GM12878 (cell line): ENCODE results near the gene ZNF385D. TPM values are rescaled to one million over a fixed set of nuclear protein-coding genes. Genes with fewer than 3 reads are reported as not detected.

Experiments
- ATAC-seq: fragments of 200-7000 bp; cut with Tn5 transposase; 3 replicates; pipeline ENCODE4 v1.9.1; 2020; ENCODE audit warnings: mild to moderate bottlenecking, moderate library complexity
- BruUV-seq: library from RNA; stranded (reverse); fragments of 400-500 nt; replicated peaks from 2 replicates; lab custom pipeline; 2021; lab: Mats Ljungman, UMichigan
- CTCF ChIA-PET: fragments of 300-600 bp; sonication (Branson Sonifier 250); formaldehyde crosslinking; extraction: SDS; loops from one replicate; lab custom pipeline; 2021; ENCODE audit warnings: inconsistent platforms; lab: Yijun Ruan, JAX
- POLR2A ChIA-PET: fragments of 350-600 bp; formaldehyde crosslinking; extraction: SDS; loops from one replicate; lab custom pipeline; 2021; ENCODE audit warnings: inconsistent platforms; lab: Charles Lee
- RAD21 ChIA-PET: fragments of 300-600 bp; sonication (Branson Sonifier 250); formaldehyde crosslinking; loops from one replicate; lab custom pipeline; 2023; ENCODE audit warnings: antibody characterized with exemption; ENCODE audit not compliant: unreplicated experiment; lab: Charles Lee
- SMC1A ChIA-PET: fragments of 300-600 bp; sonication (Branson Sonifier 250); formaldehyde crosslinking; loops from one replicate; lab custom pipeline; 2023; ENCODE audit not compliant: unreplicated experiment, uncharacterized antibody; lab: Charles Lee
- DNase-seq: peaks from one replicate; pipeline ENCODE4 v3.0.0-alpha.2; 2011; ENCODE audit warnings: low read depth, low spot score
- FAIRE-seq: peaks from 3 replicates; lab custom pipeline; 2011; peaks lifted over from hg19 to GRCh38; lab: Jason Lieb, UNC
- H2AFZ ChIP-seq: 2 replicates; pipeline ENCODE4 v1.6.0; 2011; ENCODE audit warnings: low read depth, low read length, control low read depth; ENCODE audit not compliant: control insufficient read depth
- H3K27ac ChIP-seq: 2 replicates; pipeline ENCODE4 v1.5.1; 2011; ENCODE audit warnings: control low read depth; ENCODE audit not compliant: control insufficient read depth, insufficient read depth
- H3K27me3 ChIP-seq, 2 experiments: replicated peaks in 1 of 2; 2 replicates each; pipeline versions ENCODE4 v1.6.0 to v1.6.1; 2011; ENCODE audit warnings: low read length in 1 of 2; ENCODE audit not compliant: control insufficient read depth in 2 of 2, insufficient read depth in 2 of 2
- H3K36me3 ChIP-seq, 2 experiments: 2 replicates each; pipeline ENCODE4 v1.5.1; 2011; ENCODE audit warnings: low read length in 1 of 2; ENCODE audit not compliant: control insufficient read depth in 2 of 2, insufficient read depth in 2 of 2
- H3K4me1 ChIP-seq: 2 replicates; pipeline ENCODE4 v1.6.1; 2011; ENCODE audit warnings: mild to moderate bottlenecking, low read length, moderate library complexity, mixed read lengths; ENCODE audit not compliant: control insufficient read depth, insufficient read depth
- H3K4me2 ChIP-seq: 2 replicates; pipeline ENCODE4 v1.6.0; 2011; ENCODE audit warnings: control low read depth; ENCODE audit not compliant: control insufficient read depth, insufficient read depth
- H3K4me3 ChIP-seq: fragments of 200-600 bp; sonication (generic); 2 replicates; pipeline ENCODE4 v1.5.1; 2016
- H3K79me2 ChIP-seq: 2 replicates; pipeline ENCODE4 v1.6.0; 2011; ENCODE audit warnings: low read length; ENCODE audit not compliant: control insufficient read depth, insufficient read depth
- H3K9ac ChIP-seq: 2 replicates; pipeline ENCODE4 v1.8.0; 2011; ENCODE audit warnings: low read length, control low read depth, mixed read lengths; ENCODE audit not compliant: control insufficient read depth, insufficient read depth
- H3K9me3 ChIP-seq: replicated peaks from 3 replicates; pipeline ENCODE4 v1.5.1; 2011; ENCODE audit warnings: mild to moderate bottlenecking, low read length; ENCODE audit not compliant: control insufficient read depth, insufficient read depth
- H4K20me1 ChIP-seq: 2 replicates; pipeline ENCODE4 v1.6.0; 2011; ENCODE audit not compliant: control insufficient read depth, insufficient read depth
- CBX5 ChIP-seq: sonication (generic); IDR thresholded peaks from 2 replicates; pipeline ENCODE4 v1.6.1; 2016; ENCODE audit warnings: low read depth, moderate library complexity, mild to moderate bottlenecking, inconsistent platforms
- CHD2 ChIP-seq: IDR thresholded peaks from 2 replicates; pipeline ENCODE4 v1.6.1; 2011; ENCODE audit warnings: low read depth, low read length, improper control_type of control experiment, borderline replicate concordance
- EP300 ChIP-seq, 2 experiments: fragments of 150-350 bp in 1 of 2; IDR thresholded peaks; 2 replicates each; pipeline ENCODE4 v1.6.1; 2011 to 2012; ENCODE audit warnings: low read depth in 2 of 2, low read length in 2 of 2, borderline replicate concordance in 1 of 2, improper control_type of control experiment in 1 of 2, inconsistent platforms in 1 of 2; ENCODE audit not compliant: control insufficient read depth in 1 of 2
- ESRRA ChIP-seq: IDR thresholded peaks from 2 replicates; pipeline ENCODE4 v1.6.1; 2012; ENCODE audit warnings: mild to moderate bottlenecking, low read length, improper control_type of control experiment
- GABPA ChIP-seq: IDR thresholded peaks from 2 replicates; pipeline ENCODE4 v1.6.1; 2014; ENCODE audit warnings: antibody characterized with exemption, low read depth, mild to moderate bottlenecking, inconsistent platforms
- MXI1 ChIP-seq: fragments of 150-350 bp; IDR thresholded peaks from 2 replicates; pipeline ENCODE4 v1.6.1; 2011; ENCODE audit warnings: low read depth, mild to moderate bottlenecking, inconsistent platforms, low read length, improper control_type of control experiment
- NFYA ChIP-seq: IDR thresholded peaks from 2 replicates; pipeline ENCODE4 v1.6.1; 2011; ENCODE audit warnings: low read depth, mild to moderate bottlenecking, low read length, improper control_type of control experiment, borderline replicate concordance
- NR2C2 ChIP-seq: IDR thresholded peaks from 2 replicates; pipeline ENCODE4 v1.6.1; 2011; ENCODE audit warnings: borderline replicate concordance, low read depth; ENCODE audit not compliant: control insufficient read depth, insufficient read length
- RFX5 ChIP-seq: IDR thresholded peaks from 2 replicates; pipeline ENCODE4 v1.6.1; 2011; ENCODE audit warnings: low read depth, low read length, improper control_type of control experiment
- SP1 ChIP-seq: IDR thresholded peaks from one replicate; pipeline ENCODE4 v1.6.1; 2011; ENCODE audit warnings: low read depth, low read length
- SREBF2 ChIP-seq: IDR thresholded peaks from 2 replicates; pipeline ENCODE4 v1.6.1; 2012; ENCODE audit warnings: mild to moderate bottlenecking, low read length
- TAF1 ChIP-seq: IDR thresholded peaks from 2 replicates; pipeline ENCODE4 v1.6.1; 2011; ENCODE audit warnings: mild to moderate bottlenecking, low read depth, low read length, borderline replicate concordance
- TCF12 ChIP-seq: IDR thresholded peaks from 2 replicates; pipeline ENCODE4 v1.6.1; 2011; ENCODE audit warnings: low read depth, mild to moderate bottlenecking, low read length
- TCF7 ChIP-seq: IDR thresholded peaks from 2 replicates; pipeline ENCODE4 v1.6.1; 2014; ENCODE audit warnings: antibody characterized with exemption, borderline replicate concordance
- YY1 ChIP-seq: IDR thresholded peaks from 2 replicates; pipeline ENCODE4 v1.6.1; 2011; ENCODE audit warnings: low read depth, mild to moderate bottlenecking, low read length
- ZNF207 ChIP-seq: fragments of 450-650 bp; IDR thresholded peaks from 2 replicates; pipeline ENCODE4 v1.6.1; 2014; ENCODE audit warnings: antibody characterized with exemption, mild to moderate bottlenecking, borderline replicate concordance
- ZNF24 ChIP-seq: fragments of 450-650 bp; IDR thresholded peaks from 2 replicates; pipeline ENCODE4 v1.6.1; 2017; ENCODE audit warnings: antibody characterized with exemption, mild to moderate bottlenecking
- ZSCAN29 ChIP-seq: fragments of 450-650 bp; IDR thresholded peaks from 2 replicates; pipeline ENCODE4 v1.6.1; 2017; ENCODE audit warnings: mild to moderate bottlenecking, moderate library complexity
- WGBS: methylation state at CpG from one replicate; pipeline ENCODE4 v1.1.6; 2016; ENCODE audit warnings: low lambda C conversion rate; ENCODE audit not compliant: insufficient replicate concordance, insufficient coverage; ENCODE audit errors: missing lambda C conversion rate; 5-methylcytosine and 5-hydroxymethylcytosine counted together
- in situ Hi-C: fragments of 300-500 bp; cut with MboI; formaldehyde crosslinking; loops from 9 replicates; pipeline ENCODE4 v1.14.3; 2018; ENCODE audit warnings: mixed read lengths
- intact Hi-C: fragments of 100-400 bp; cut with micrococcal nuclease; formaldehyde crosslinking; loops from one replicate; pipeline ENCODE4 v1.14.2; 2022; ENCODE audit not compliant: unreplicated experiment
- polyA plus RNA-seq, 11 experiments: library from polyadenylated mRNA; depleted of rRNA in 4 of 11; unstranded in 6 of 11; stranded (reverse) in 5 of 11; fragments of >200 nt; fragmentation: Nextera tagmentation in 4 of 11; fragmentation: Illumina TruSeq in 1 of 11; extraction: Ambion mirVana in 4 of 11; extraction: Trizol in 1 of 11; gene quantifications; 1 replicate in 1 of 11; 2 replicates in 10 of 11; pipeline versions ENCODE4 v1.2.1 to v1.2.3, GENCODE V29; 2011 to 2016; ENCODE audit warnings: inconsistent platforms in 2 of 11, missing spikeins in 2 of 11, low read depth in 1 of 11
- total RNA-seq, 4 experiments: library from RNA; depleted of rRNA in 3 of 4; stranded (reverse); fragments of >200 nt in 3 of 4; fragmentation: Illumina TruSeq in 1 of 4; extraction: Trizol in 1 of 4; gene quantifications; 2 replicates each; pipeline versions ENCODE4 v1.2.1 to v1.2.3, GENCODE V29; 2013 to 2021
- TF ChIP-seq, protein P1 (sequence below): fragments of 450-650 bp; IDR thresholded peaks from 2 replicates; pipeline ENCODE4 v1.6.1; 2017; ENCODE audit warnings: mild to moderate bottlenecking, low read depth, inconsistent platforms; ENCODE audit not compliant: poor library complexity, severe bottlenecking
- TF ChIP-seq, protein P2 (sequence below): IDR thresholded peaks from 2 replicates; pipeline ENCODE4 v1.6.1; 2012; ENCODE audit warnings: low read depth, low read length, improper control_type of control experiment

The ZNF385D gene
- total and polyA plus RNA-seq, 10 of the 15 experiments (the other 5 are each of a cell fraction or from before 2014, with no cell fraction given): 0.01 to 0.62 (median 0.18) TPM; not detected in 5

DNA sequence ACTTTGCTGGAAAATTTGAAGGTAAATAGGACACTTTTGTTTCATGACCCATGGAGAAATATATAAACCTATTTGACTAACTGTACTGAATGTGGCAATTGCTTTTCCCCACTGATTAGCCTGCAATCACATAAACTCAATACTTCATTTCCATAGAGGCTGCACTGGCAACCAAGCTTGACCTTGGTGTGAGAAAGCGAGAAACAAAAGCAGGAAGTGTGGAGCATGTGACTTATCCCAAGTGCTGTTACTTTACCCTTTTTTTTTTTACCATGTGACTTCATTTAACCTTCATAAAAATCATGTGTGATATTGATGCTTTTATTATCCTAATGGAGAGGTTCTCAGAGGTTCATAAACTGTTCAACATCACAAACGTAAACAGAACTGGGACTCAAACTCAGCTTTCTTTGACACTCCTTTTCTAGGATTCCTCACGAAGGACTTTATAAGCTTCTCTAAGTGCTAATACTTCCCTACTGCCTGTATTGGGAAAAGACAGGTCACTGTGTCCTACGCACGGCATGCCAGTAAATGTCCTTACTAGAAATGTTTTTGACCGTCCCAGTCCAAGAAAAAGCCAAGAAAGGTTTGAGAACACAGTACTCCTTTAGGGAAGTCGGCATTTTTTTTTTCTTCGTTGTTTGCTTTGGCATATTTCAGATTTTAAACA is 34.9 kb upstream of the ZNF385D start (continued):
- TF ChIP-seq ZNF207 (no peak), TCF12 (no peak), CBX5 (no peak)

DNA sequence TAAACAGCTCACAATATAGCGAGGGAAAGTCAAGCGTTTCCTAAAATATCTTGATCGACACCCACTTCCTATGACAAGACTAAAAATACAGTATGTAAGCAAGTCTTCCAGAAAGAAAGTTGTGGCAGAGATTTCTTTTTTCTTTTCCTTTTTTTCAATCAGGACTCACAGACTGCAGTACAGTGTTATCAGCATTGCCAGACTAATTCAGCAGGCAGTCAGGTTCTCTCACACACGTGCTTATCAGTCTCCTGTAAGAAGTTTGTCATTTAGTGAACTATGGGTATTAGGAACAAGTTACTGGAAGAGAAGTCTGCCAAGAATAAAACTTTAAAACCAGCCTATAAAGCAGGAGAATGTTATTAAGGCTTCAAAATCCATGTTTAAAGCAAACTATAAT is 32.8 kb upstream of the ZNF385D start:
- Histone ChIP-seq H3K4me1 (no peaks in the 10 kb centered on the region), H4K20me1 (no peaks in the 10 kb centered on the region), H3K36me3 (no peaks in the 10 kb centered on the region), H3K4me3 (no peak overlapping the region), H3K4me2 (no peak overlapping the region), H3K9ac (no peak overlapping the region), H2AFZ (no peak overlapping the region), H3K27me3 (no peaks in the 10 kb centered on the region), H3K27ac (no peak overlapping the region), H3K79me2 (no peaks in the 10 kb centered on the region), H3K9me3 (no peaks in the 10 kb centered on the region)
- intact Hi-C loops (no loop called here), in situ Hi-C loops (no loop called here)
- POLR2A ChIA-PET: no interaction called here
- TF ChIP-seq NFYA: no peak
- no peak for TF ChIP-seq ZNF24
- TF ChIP-seq TCF7: no peak
- no peak for TF ChIP-seq YY1
- no peak for TF ChIP-seq ESRRA
- TF ChIP-seq SP1: no peak
- no peak for TF ChIP-seq SREBF2
- TF ChIP-seq NR2C2: no peak
- TF ChIP-seq RFX5: no peak
- TF ChIP-seq ZNF207: no peak
- TF ChIP-seq, protein P1, sequence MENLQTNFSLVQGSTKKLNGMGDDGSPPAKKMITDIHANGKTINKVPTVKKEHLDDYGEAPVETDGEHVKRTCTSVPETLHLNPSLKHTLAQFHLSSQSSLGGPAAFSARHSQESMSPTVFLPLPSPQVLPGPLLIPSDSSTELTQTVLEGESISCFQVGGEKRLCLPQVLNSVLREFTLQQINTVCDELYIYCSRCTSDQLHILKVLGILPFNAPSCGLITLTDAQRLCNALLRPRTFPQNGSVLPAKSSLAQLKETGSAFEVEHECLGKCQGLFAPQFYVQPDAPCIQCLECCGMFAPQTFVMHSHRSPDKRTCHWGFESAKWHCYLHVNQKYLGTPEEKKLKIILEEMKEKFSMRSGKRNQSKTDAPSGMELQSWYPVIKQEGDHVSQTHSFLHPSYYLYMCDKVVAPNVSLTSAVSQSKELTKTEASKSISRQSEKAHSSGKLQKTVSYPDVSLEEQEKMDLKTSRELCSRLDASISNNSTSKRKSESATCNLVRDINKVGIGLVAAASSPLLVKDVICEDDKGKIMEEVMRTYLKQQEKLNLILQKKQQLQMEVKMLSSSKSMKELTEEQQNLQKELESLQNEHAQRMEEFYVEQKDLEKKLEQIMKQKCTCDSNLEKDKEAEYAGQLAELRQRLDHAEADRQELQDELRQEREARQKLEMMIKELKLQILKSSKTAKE: no peak
- TF ChIP-seq CBX5: no peak
- no peak for TF ChIP-seq CHD2
- TF ChIP-seq MXI1: no peak
- TF ChIP-seq, protein P2, sequence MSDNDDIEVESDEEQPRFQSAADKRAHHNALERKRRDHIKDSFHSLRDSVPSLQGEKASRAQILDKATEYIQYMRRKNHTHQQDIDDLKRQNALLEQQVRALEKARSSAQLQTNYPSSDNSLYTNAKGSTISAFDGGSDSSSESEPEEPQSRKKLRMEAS: no peak
- TF ChIP-seq EP300 (IDR thresholded peaks at IDR 0.05; ENCODE audit: borderline replicate concordance in 1 of 2, control insufficient read depth in 1 of 2, low read depth in 2 of 2, low read length in 2 of 2): no peak
- TF ChIP-seq ZSCAN29: no peak
- no peak for TF ChIP-seq GABPA
- TF ChIP-seq TAF1: no peak
- 1% methylated on average over 4 of the region's 4 CpGs for WGBS
- ATAC-seq (no peak), DNase-seq (no peak), FAIRE-seq (no peak)
- RAD21 ChIA-PET: no interaction called here
- CTCF ChIA-PET: no interaction called here
- SMC1A ChIA-PET: no interaction called here
- BruUV-seq: no TSS peak
